ENCODE measurements around the gene COL6A1.
"Not testable (repeated sequence)": the region's sequence is repeated elsewhere in the genome, so short reads cannot be mapped to it uniquely, and the experiment has no call there.

COL6A1 gene

GRCh38 chr21:46005894-46006546 lies 24.4 kb downstream of the COL6A1 start:
- not testable (repeated sequence) for DNase-seq (ENCODE audit: low read depth)

GRCh38 chr21:46006547-46007491 lies 25.2 kb downstream of the COL6A1 start:
- DNase-seq (ENCODE audit: low read depth), result no peak

- DNase-seq (ENCODE audit: low read depth), result no peak
Observed at GRCh38 chr21:46007492-46007868, 25.9 kb downstream of the COL6A1 start.

- DNase-seq (ENCODE audit: low read depth), result no peak
Observed at GRCh38 chr21:46008893-46009621, 27.5 kb downstream of the COL6A1 start.

GRCh38 chr21:46009951-46010705 lies 28.6 kb downstream of the COL6A1 start:
- DNase-seq (ENCODE audit: low read depth), result no peak

GRCh38 chr21:46011267-46011967 lies 29.8 kb downstream of the COL6A1 start:
- DNase-seq (ENCODE audit: low read depth), result no peak

- DNase-seq (ENCODE audit: low read depth), result no peak
Observed at GRCh38 chr21:46012154-46012553, 30.6 kb downstream of the COL6A1 start.

GRCh38 chr21:46014828-46015227 lies 33.3 kb downstream of the COL6A1 start:
- no peak for DNase-seq (ENCODE audit: low read depth)

GRCh38 chr21:46017148-46017547 lies 35.6 kb downstream of the COL6A1 start:
- DNase-seq (ENCODE audit: low read depth), result no peak

- DNase-seq (ENCODE audit: low read depth), result no peak
Observed at GRCh38 chr21:46017695-46018094, 36.1 kb downstream of the COL6A1 start.

- DNase-seq (ENCODE audit: low read depth), result no peak
Observed at GRCh38 chr21:46018615-46019014, 37.0 kb downstream of the COL6A1 start.

GRCh38 chr21:46020581-46020980 lies 39.0 kb downstream of the COL6A1 start:
- no peak for DNase-seq (ENCODE audit: low read depth)

- DNase-seq (ENCODE audit: low read depth), result no peak
Observed at GRCh38 chr21:46021398-46021797, 39.8 kb downstream of the COL6A1 start.

- DNase-seq (ENCODE audit: low read depth), result peak; percentile 20
Observed at GRCh38 chr21:46021978-46022544, 40.5 kb downstream of the COL6A1 start.

- DNase-seq (ENCODE audit: low read depth), result no peak
Observed at GRCh38 chr21:46022551-46023525, 41.3 kb downstream of the COL6A1 start.

GRCh38 chr21:46023555-46023954 lies 42.0 kb downstream of the COL6A1 start:
- no peak for DNase-seq (ENCODE audit: low read depth)

GRCh38 chr21:46024141-46024540 lies 42.6 kb downstream of the COL6A1 start:
- DNase-seq (ENCODE audit: low read depth), result no peak

- peak; percentile 94 for DNase-seq (ENCODE audit: low read depth)
Observed at GRCh38 chr21:46025113-46025770, 43.7 kb downstream of the COL6A1 start.

GRCh38 chr21:46027851-46028493 lies 46.4 kb downstream of the COL6A1 start:
- DNase-seq (ENCODE audit: low read depth), result peak; percentile 65

Measured in iris pigment epithelial cell (primary cell).